Upper lobe of left lung (tissue), 6 donors: ENCODE results near the gene PAPLN. TPM values are rescaled to one million over a fixed set of nuclear protein-coding genes. Genes with fewer than 3 reads are reported as not detected.

Experiments used
- ATAC-seq, 2 donors: fragments of 200-7000 bp; cut with Tn5 transposase; one replicate each; pipeline ENCODE4 v1.9.1; 2022; ENCODE audit warnings: mild to moderate bottlenecking in 2 of 2, moderate library complexity in 2 of 2; ENCODE audit not compliant: low FRiP score in 2 of 2
- DNase-seq, 2 donors: peaks; one replicate each; pipeline ENCODE4 v3.0.0-alpha.2; 2019 to 2020
- H3K27ac ChIP-seq, 4 donors: fragments of 200-600 bp; sonication (generic); one replicate each; pipeline ENCODE4 v1.5.1; 2016 to 2019
- H3K27me3 ChIP-seq, 4 donors: fragments of 200-600 bp; sonication (generic); one replicate each; pipeline ENCODE4 v1.5.1; 2017 to 2019
- H3K36me3 ChIP-seq, 4 donors: fragments of 200-600 bp; sonication (generic); one replicate each; pipeline ENCODE4 v1.5.1; 2016 to 2019
- H3K4me1 ChIP-seq, 4 donors: fragments of 200-600 bp; sonication (generic); one replicate each; pipeline ENCODE4 v1.5.1; 2018 to 2019
- H3K4me3 ChIP-seq, 4 donors: fragments of 200-600 bp; sonication (generic); one replicate each; pipeline ENCODE4 v1.5.1; 2017 to 2019; ENCODE audit warnings: mild to moderate bottlenecking in 2 of 4, moderate library complexity in 1 of 4
- H3K9me3 ChIP-seq, 4 donors: fragments of 200-600 bp; sonication (generic); one replicate each; pipeline ENCODE4 v1.5.1; 2018 to 2019
- CTCF ChIP-seq, 6 experiments: fragments of 450-650 bp in 4 of 6; fragments of 200-600 bp in 2 of 6; sonication (generic) in 2 of 6; IDR thresholded peaks; one replicate each; pipeline ENCODE4 v1.5.1; 2016 to 2019; ENCODE audit warnings: antibody characterized with exemption in 6 of 6
- EP300 ChIP-seq, 4 donors: sonication (generic); formaldehyde crosslinking; IDR thresholded peaks; one replicate each; pipeline ENCODE4 v1.5.1; 2017; ENCODE audit warnings: antibody characterized with exemption in 4 of 4, control low read depth in 2 of 4
- POLR2A ChIP-seq, 4 donors: fragments of 450-650 bp; IDR thresholded peaks; one replicate each; pipeline ENCODE4 v1.5.1; 2016 to 2017; ENCODE audit warnings: antibody characterized with exemption in 4 of 4, mild to moderate bottlenecking in 2 of 4
- POLR2AphosphoS5 ChIP-seq, 2 donors: sonication (generic); formaldehyde crosslinking; IDR thresholded peaks; one replicate each; pipeline ENCODE4 v1.5.1; 2017; ENCODE audit warnings: antibody characterized with exemption in 2 of 2
- WGBS, 2 donors: methylation state at CpG; one replicate each; pipeline ENCODE4 v1.1.5; 2017 to 2018; 5-methylcytosine and 5-hydroxymethylcytosine counted together
- total RNA-seq, 6 donors: library from RNA; depleted of rRNA in 4 of 6; stranded (reverse); fragments of >200 nt in 4 of 6; gene quantifications; one replicate each; pipeline versions ENCODE4 v1.1.0 to v1.2.1, GENCODE V29; 2016 to 2021
- donor health status: DM: no; HTN: no; CAD: no; lungs with moderate emphysema.
- donor health status: DM: no; HTN: yes; CAD: no; lungs with severe emphysema.

PAPLN gene
- total RNA-seq, 6 donors from 2014 or later, result 10.3 to 62.9 (median 16.5) TPM

- no peaks in the 10 kb centered on the region for H3K36me3 ChIP-seq
Measured at GRCh38 chr14:73251516-73252215, 14.4 kb downstream of the PAPLN start.

DNA sequence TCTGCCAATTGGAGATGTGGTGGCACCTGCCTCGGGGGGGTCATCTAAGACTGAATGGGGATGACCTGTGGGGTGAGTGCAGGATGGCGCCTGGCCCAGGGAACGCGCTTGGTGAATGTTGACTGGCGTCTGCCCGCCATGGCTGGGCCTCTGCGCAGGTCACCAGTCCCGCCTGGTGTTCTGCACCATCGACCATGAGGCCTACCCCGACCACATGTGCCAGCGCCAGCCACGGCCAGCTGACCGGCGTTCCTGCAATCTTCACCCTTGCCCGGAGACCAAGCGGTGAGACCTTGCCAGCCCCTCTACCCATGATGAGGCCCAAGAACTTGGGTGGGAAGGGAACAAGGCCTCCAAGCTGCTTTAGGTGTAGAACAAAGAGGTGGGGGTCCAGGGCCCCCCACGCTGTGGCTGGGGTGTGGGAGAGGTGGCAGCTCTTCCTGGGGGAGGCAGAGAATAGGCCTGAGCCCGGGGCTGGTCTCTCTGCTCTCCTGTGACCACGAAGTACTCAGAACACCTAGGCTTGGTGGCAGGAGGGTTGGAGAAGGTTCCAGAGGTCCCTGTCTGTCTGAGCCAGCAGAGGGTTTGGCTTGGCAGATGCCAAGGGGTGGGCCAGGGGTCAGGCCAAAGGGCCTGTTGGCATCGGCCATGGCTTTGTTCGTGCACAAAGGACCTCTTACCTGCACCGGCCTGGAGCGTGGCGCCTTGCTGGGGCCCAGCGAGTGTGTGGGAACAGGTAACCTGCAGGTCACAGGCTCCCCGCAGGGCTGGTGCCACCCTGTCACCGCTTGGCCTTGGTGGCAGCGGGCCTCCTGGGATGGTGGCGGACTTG, 15.4 kb downstream of the PAPLN start:
- TF ChIP-seq CTCF (IDR thresholded peaks at IDR 0.05), result no peak
- TF ChIP-seq POLR2AphosphoS5 (IDR thresholded peaks at IDR 0.05), result no peak
- no peak for TF ChIP-seq POLR2A (IDR thresholded peaks at IDR 0.05)
- no peak for TF ChIP-seq EP300 (IDR thresholded peaks at IDR 0.05)
- ATAC-seq, result no peak
- peak in 1 of 2 donors; percentile 81 for DNase-seq
- no peak overlapping the region for H3K4me3 ChIP-seq
- no peaks in the 10 kb centered on the region for H3K4me1 ChIP-seq
- H3K27me3 ChIP-seq, result no peaks in the 10 kb centered on the region
- no peak overlapping the region for H3K27ac ChIP-seq
- H3K36me3 ChIP-seq, result no peaks in the 10 kb centered on the region
- H3K9me3 ChIP-seq, result no peaks in the 10 kb centered on the region
- 90 to 91% methylated on average over 6 to 21 of the region's 29 CpGs for WGBS, 2 donors

More at GRCh38 chr14:73251516-73252215, 14.4 kb downstream of the PAPLN start:
- no peak overlapping the region for H3K4me3 ChIP-seq
- H3K9me3 ChIP-seq, result no peaks in the 10 kb centered on the region
- WGBS, 2 donors, result 94 to 97% methylated on average over 14 to 26 of the region's 30 CpGs
- no peak overlapping the region for H3K27ac ChIP-seq
- no peaks in the 10 kb centered on the region for H3K4me1 ChIP-seq
- no peaks in the 10 kb centered on the region for H3K27me3 ChIP-seq
- no peak for TF ChIP-seq POLR2AphosphoS5 (IDR thresholded peaks at IDR 0.05)
- no peak for TF ChIP-seq POLR2A (IDR thresholded peaks at IDR 0.05)
- no peak for TF ChIP-seq CTCF (IDR thresholded peaks at IDR 0.05)
- TF ChIP-seq EP300 (IDR thresholded peaks at IDR 0.05), result no peak
- no peak for ATAC-seq
- peak in 1 of 2 donors; percentile 75 for DNase-seq

DNA sequence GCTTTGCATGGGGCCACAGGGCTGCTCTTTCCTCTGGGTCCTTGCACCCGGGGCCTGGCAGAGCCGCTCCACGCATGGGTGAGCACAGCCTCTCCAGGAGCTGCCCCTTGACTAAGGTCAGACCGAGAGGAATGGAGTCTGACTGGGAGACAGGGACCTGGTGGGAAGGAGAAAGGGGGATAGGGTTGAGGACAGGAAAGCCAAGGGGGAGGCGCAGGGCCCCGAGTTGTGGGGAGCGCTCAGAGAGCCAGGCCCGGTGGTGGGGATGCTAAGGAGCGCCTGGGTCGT, 16.0 kb downstream of the PAPLN start:
- WGBS, 2 donors, result 88 to 97% methylated on average over 9 to 10 of the region's 10 CpGs
- Histone ChIP-seq H3K27ac (no peak overlapping the region), H3K4me1 (no peaks in the 10 kb centered on the region), H3K36me3 (no peaks in the 10 kb centered on the region), H3K27me3 (no peaks in the 10 kb centered on the region), H3K9me3 (no peaks in the 10 kb centered on the region), H3K4me3 (no peak overlapping the region)
- TF ChIP-seq POLR2AphosphoS5 (IDR thresholded peaks at IDR 0.05) (no peak), EP300 (IDR thresholded peaks at IDR 0.05) (no peak), POLR2A (IDR thresholded peaks at IDR 0.05) (no peak), CTCF (IDR thresholded peaks at IDR 0.05) (no peak)
- DNase-seq, result no peak
- ATAC-seq, result no peak

DNA sequence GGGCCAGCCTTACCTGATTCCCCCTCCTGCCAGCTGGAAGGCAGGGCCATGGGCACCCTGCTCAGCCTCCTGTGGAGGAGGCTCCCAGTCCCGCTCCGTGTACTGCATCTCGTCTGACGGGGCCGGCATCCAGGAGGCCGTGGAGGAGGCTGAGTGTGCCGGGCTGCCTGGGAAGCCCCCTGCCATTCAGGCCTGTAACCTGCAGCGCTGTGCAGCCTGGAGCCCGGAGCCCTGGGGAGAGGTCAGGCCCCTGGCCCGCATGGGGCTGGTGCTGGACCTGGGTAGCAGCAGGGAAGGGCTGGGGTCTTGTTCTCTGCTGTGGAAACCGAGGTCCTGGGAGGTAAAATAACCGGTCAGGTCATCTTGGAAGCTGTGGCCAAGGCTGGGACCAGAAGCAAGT, 16.4 kb downstream of the PAPLN start:
- no peaks in the 10 kb centered on the region for H3K36me3 ChIP-seq
- peak in 1 of 2 donors; percentile 65 for DNase-seq
- TF ChIP-seq POLR2AphosphoS5 (IDR thresholded peaks at IDR 0.05) (no peak), POLR2A (IDR thresholded peaks at IDR 0.05) (no peak), EP300 (IDR thresholded peaks at IDR 0.05) (no peak), CTCF (IDR thresholded peaks at IDR 0.05) (no peak)

More for the DNA sequence above, 16.4 kb downstream of the PAPLN start:
- 87 to 92% methylated on average over 6 to 10 of the region's 12 CpGs for WGBS, 2 donors
- Histone ChIP-seq H3K27me3 (no peaks in the 10 kb centered on the region), H3K4me3 (no peak overlapping the region), H3K27ac (no peak overlapping the region), H3K4me1 (no peaks in the 10 kb centered on the region), H3K9me3 (no peaks in the 10 kb centered on the region)
- no peak for ATAC-seq
